ENCODE measurements around the gene PTPRN2.

DNA sequence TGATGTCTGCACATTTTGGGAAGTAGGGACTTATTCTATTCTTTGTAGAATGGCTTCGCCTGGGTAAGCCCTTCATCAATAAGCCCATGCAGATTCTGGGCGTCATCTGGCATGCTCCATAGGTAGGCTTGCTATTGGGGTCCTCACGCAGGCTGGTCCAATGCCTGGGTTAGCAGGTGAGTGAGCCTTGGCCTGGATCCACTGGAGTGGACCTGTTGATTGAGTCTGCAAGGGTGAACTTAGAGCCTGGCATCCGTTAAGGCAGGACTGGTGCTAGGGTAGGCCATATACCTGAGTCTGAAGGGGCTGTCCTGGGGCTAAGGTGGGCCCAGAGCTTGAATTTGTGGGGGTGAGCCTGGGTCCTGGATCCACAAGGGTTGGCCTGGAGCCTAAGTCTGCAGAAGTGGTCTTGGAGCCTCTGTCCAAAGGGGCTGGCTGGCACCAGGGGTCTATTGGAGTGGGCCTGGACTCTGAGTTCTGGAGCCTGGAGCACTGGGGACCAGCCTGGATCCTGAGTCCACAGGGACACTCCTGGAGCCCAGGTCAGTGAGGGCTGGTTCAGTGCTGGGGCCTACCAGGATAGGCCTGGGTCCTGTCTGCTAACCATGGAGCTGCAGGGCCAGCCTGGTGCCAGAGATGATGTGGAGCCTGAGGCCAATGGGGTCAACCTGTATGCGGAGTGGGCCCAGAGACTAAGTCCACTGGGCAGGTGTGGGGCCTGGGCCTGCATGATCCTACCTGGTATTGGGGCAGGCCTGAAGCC is 297.7 kb downstream of the PTPRN2 start:
- TF ChIP-seq, protein P1, sequence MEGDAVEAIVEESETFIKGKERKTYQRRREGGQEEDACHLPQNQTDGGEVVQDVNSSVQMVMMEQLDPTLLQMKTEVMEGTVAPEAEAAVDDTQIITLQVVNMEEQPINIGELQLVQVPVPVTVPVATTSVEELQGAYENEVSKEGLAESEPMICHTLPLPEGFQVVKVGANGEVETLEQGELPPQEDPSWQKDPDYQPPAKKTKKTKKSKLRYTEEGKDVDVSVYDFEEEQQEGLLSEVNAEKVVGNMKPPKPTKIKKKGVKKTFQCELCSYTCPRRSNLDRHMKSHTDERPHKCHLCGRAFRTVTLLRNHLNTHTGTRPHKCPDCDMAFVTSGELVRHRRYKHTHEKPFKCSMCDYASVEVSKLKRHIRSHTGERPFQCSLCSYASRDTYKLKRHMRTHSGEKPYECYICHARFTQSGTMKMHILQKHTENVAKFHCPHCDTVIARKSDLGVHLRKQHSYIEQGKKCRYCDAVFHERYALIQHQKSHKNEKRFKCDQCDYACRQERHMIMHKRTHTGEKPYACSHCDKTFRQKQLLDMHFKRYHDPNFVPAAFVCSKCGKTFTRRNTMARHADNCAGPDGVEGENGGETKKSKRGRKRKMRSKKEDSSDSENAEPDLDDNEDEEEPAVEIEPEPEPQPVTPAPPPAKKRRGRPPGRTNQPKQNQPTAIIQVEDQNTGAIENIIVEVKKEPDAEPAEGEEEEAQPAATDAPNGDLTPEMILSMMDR (conservative IDR thresholded peaks at IDR 0.05; ENCODE audit: low read depth, low read length), result no peak
- TF ChIP-seq EZH2 (IDR thresholded peaks at IDR 0.05; ENCODE audit: borderline replicate concordance, low read depth, low read length, poor library complexity, severe bottlenecking), result no peak

Data from A673 (cell line).